ENCODE measurements around the gene PLXNA3. TPM values are rescaled to one million over a fixed set of nuclear protein-coding genes. Genes with fewer than 3 reads are reported as not detected.

PLXNA3 gene
- polyA plus RNA-seq, 3 donors: 0.02 to 10.9 TPM; not detected in 1

DNA sequence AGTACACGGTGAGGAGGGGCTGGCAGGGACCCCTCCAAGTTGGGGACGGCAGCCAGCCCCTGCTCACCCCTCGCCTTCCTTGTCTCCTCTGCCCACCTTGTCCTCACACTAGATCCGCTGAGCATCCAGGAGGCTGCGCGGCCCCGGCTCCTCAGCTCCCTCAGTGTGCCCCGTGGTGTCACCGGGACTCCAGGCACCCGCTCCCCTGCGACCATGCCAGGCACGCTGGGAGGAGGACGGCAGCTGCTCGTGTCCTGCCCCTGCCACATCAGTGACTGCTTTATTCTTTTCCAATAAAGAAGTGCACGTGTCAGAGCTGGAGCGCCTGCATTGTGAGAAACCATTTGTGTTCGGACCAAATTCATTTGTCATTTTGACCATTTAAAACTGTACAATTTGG lies 7.8 kb upstream of the PLXNA3 start:
- peaks cover 2% of the 10 kb centered on the region for H4K20me1 ChIP-seq (ENCODE audit: insufficient read depth, low read length)
- Mint-ChIP-seq H3K27ac (no peak overlapping the region), H3K4me3 (no peak overlapping the region), H3K9me3 (peaks cover 0 to 4% (median 0%) of the 10 kb centered on the region in 7 donors), H3K4me1 (peaks cover 6% of the 10 kb centered on the region), H3K36me3 (peaks cover 54 to 67% of the 10 kb centered on the region in 2 donors), H3K27me3 (ENCODE audit: low read depth in 3 of 3) (peaks cover 0 to 16% (median 0%) of the 10 kb centered on the region in 3 donors)
- no peak overlapping the region for H2AFZ ChIP-seq (ENCODE audit: insufficient read depth, low read depth, low read length, poor library complexity, severe bottlenecking)
- H3K27ac ChIP-seq (ENCODE audit: low read depth in 1 of 2, low read length in 2 of 2): no peak overlapping the region
- H3K9me3 ChIP-seq (replicated peaks in 1 of 2; ENCODE audit: control insufficient read depth in 1 of 2, insufficient read depth in 1 of 2, low read length in 2 of 2): no peaks in the 10 kb centered on the region
- H3K27me3 ChIP-seq (ENCODE audit: control insufficient read depth in 2 of 2, insufficient read depth in 2 of 2, low read length in 2 of 2): no peaks in the 10 kb centered on the region
- no peak overlapping the region for H3K9ac ChIP-seq (ENCODE audit: insufficient read depth, low read length, poor library complexity, severe bottlenecking)
- TF ChIP-seq, protein P1, sequence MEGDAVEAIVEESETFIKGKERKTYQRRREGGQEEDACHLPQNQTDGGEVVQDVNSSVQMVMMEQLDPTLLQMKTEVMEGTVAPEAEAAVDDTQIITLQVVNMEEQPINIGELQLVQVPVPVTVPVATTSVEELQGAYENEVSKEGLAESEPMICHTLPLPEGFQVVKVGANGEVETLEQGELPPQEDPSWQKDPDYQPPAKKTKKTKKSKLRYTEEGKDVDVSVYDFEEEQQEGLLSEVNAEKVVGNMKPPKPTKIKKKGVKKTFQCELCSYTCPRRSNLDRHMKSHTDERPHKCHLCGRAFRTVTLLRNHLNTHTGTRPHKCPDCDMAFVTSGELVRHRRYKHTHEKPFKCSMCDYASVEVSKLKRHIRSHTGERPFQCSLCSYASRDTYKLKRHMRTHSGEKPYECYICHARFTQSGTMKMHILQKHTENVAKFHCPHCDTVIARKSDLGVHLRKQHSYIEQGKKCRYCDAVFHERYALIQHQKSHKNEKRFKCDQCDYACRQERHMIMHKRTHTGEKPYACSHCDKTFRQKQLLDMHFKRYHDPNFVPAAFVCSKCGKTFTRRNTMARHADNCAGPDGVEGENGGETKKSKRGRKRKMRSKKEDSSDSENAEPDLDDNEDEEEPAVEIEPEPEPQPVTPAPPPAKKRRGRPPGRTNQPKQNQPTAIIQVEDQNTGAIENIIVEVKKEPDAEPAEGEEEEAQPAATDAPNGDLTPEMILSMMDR (IDR thresholded peaks at IDR 0.05): no peak
- 100% methylated on average over 4 of the region's 17 CpGs for WGBS (ENCODE audit: insufficient coverage)
- H3K4me1 ChIP-seq (ENCODE audit: control insufficient read depth in 1 of 2, insufficient read depth in 2 of 2, low read length in 2 of 2): peaks cover under 1 to 3% of the 10 kb centered on the region in 2 donors
- H3K4me3 ChIP-seq (replicated peaks in 1 of 3; ENCODE audit: low read depth in 2 of 3, low read length in 3 of 3): no peak overlapping the region
- H3K36me3 ChIP-seq (replicated peaks in 1 of 2; ENCODE audit: control insufficient read depth in 1 of 2, insufficient read depth in 2 of 2, low read length in 2 of 2): peaks cover 40 to 45% of the 10 kb centered on the region in 2 donors
- H3K79me2 ChIP-seq (ENCODE audit: insufficient read depth, low read length): peaks cover 1% of the 10 kb centered on the region
- intact Hi-C loops (cut with micrococcal nuclease): no loop called here
- DNase-seq: no peak
- H3K4me2 ChIP-seq (replicated peaks; ENCODE audit: extremely low read depth, low read length, poor library complexity, severe bottlenecking): no peak overlapping the region

DNA sequence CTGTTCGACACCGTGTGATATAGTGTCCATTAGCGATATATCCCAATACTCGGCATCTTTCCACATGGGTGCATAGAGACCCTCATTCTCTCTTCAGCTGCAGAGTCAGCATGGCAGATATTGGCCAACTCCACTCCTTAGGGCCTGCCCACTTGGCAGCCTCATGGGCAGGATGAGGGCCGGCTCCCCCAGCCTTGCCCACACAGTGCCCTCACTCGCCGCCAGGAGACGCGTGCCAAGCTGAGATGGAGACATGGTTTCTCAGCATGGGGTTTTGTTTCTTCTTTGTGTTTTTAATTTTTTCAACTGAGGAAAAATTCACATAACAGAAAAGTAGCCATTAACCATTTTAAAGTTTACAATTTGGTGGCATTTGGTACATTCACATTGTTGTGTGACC lies 5.3 kb upstream of the PLXNA3 start:
- H2AFZ ChIP-seq (ENCODE audit: insufficient read depth, low read depth, low read length, poor library complexity, severe bottlenecking): no peak overlapping the region
- DNase-seq: no peak
- H3K27ac ChIP-seq (ENCODE audit: low read depth in 1 of 2, low read length in 2 of 2): no peak overlapping the region
- Mint-ChIP-seq H3K9me3 (peaks cover 0 to 10% (median 4%) of the 10 kb centered on the region in 7 donors), H3K4me3 (no peak overlapping the region), H3K27me3 (ENCODE audit: low read depth in 3 of 3) (peaks cover 8 to 23% (median 10%) of the 10 kb centered on the region in 3 donors), H3K36me3 (peaks cover 36 to 49% of the 10 kb centered on the region in 2 donors), H3K4me1 (peaks cover 6% of the 10 kb centered on the region), H3K27ac (no peak overlapping the region)
- intact Hi-C loops (cut with micrococcal nuclease): no loop called here
- no peak overlapping the region for H3K4me3 ChIP-seq (replicated peaks in 1 of 3; ENCODE audit: low read depth in 2 of 3, low read length in 3 of 3)
- TF ChIP-seq, protein P1 (IDR thresholded peaks at IDR 0.05): no peak
- whole genome bisulfite sequencing (ENCODE audit: insufficient coverage): no CpG with 5 or more reads among the region's 9 CpGs
- H3K4me2 ChIP-seq (replicated peaks; ENCODE audit: extremely low read depth, low read length, poor library complexity, severe bottlenecking): no peak overlapping the region
- H3K27me3 ChIP-seq (ENCODE audit: control insufficient read depth in 2 of 2, insufficient read depth in 2 of 2, low read length in 2 of 2): peaks cover 0 to 7% of the 10 kb centered on the region in 2 donors
- H4K20me1 ChIP-seq (ENCODE audit: insufficient read depth, low read length): no peaks in the 10 kb centered on the region
- no peak overlapping the region for H3K9ac ChIP-seq (ENCODE audit: insufficient read depth, low read length, poor library complexity, severe bottlenecking)
- no peaks in the 10 kb centered on the region for H3K79me2 ChIP-seq (ENCODE audit: insufficient read depth, low read length)
- no peaks in the 10 kb centered on the region for H3K9me3 ChIP-seq (replicated peaks in 1 of 2; ENCODE audit: control insufficient read depth in 1 of 2, insufficient read depth in 1 of 2, low read length in 2 of 2)
- H3K36me3 ChIP-seq (replicated peaks in 1 of 2; ENCODE audit: control insufficient read depth in 1 of 2, insufficient read depth in 2 of 2, low read length in 2 of 2): peaks cover 36% of the 10 kb centered on the region in 2 donors
- H3K4me1 ChIP-seq (ENCODE audit: control insufficient read depth in 1 of 2, insufficient read depth in 2 of 2, low read length in 2 of 2): no peaks in the 10 kb centered on the region

All from CD14-positive monocyte (primary cell).